K562 (cell line): ENCODE data around the gene AFG1L. TPM values are rescaled to one million over a fixed set of nuclear protein-coding genes. Genes with fewer than 3 reads are reported as not detected.
A peak's percentile ranks its signal among the peaks of the same experiment; 100 is the strongest.

Experiments used
- CREBBP ChIP-seq: IDR thresholded peaks from one replicate; pipeline ENCODE4 v1.6.1; 2012; ENCODE audit warnings: low read depth, mild to moderate bottlenecking, control low read depth, inconsistent platforms, low read length
- DNMT1 ChIP-seq: fragments of 450-650 bp; IDR thresholded peaks from 2 replicates; pipeline ENCODE4 v1.6.1; 2016; ENCODE audit warnings: antibody characterized with exemption, mild to moderate bottlenecking
- EP400 ChIP-seq: fragments of 450-650 bp; IDR thresholded peaks from 2 replicates; pipeline ENCODE4 v1.6.1; 2017; ENCODE audit warnings: antibody characterized with exemption, mild to moderate bottlenecking, moderate library complexity
- GTF2E2 ChIP-seq: fragments of 200-800 bp; sonication (Bioruptor generic); IDR thresholded peaks from 2 replicates; pipeline ENCODE4 v1.6.1; 2016; ENCODE audit warnings: missing genetic modification characterization, missing compliant biosample characterization
- IRF9 ChIP-seq: fragments of 450-650 bp; IDR thresholded peaks from 2 replicates; pipeline ENCODE4 v1.6.1; 2016; ENCODE audit warnings: missing biosample characterization, missing genetic modification characterization
- KLF13 ChIP-seq: fragments of 450-650 bp; IDR thresholded peaks from 2 replicates; pipeline ENCODE4 v1.6.1; 2016; ENCODE audit warnings: missing genetic modification characterization, low read depth, mild to moderate bottlenecking, missing compliant biosample characterization, moderate library complexity, borderline replicate concordance
- NELFE ChIP-seq: IDR thresholded peaks from 2 replicates; pipeline ENCODE4 v1.6.1; 2011; ENCODE audit warnings: mild to moderate bottlenecking; ENCODE audit not compliant: insufficient read depth, insufficient read length
- ZNF263 ChIP-seq: sonication (generic); formaldehyde crosslinking; IDR thresholded peaks from 2 replicates; pipeline ENCODE4 v1.8.0; 2022; ENCODE audit warnings: mild to moderate bottlenecking, missing genetic modification reagents, borderline replicate concordance
- polyA plus RNA-seq, 8 experiments: library from polyadenylated mRNA; depleted of rRNA in 4 of 8; stranded (reverse) in 5 of 8; unstranded in 3 of 8; fragments of >200 nt; fragmentation: Nextera tagmentation in 2 of 8; fragmentation: Illumina TruSeq in 1 of 8; extraction: Ambion mirVana in 2 of 8; extraction: Trizol in 1 of 8; gene quantifications; 2 replicates each; pipeline versions ENCODE4 v1.2.1 to v1.2.3, GENCODE V29; 2011 to 2014; ENCODE audit warnings: inconsistent platforms in 1 of 8, missing spikeins in 1 of 8
- total RNA-seq, 7 experiments: library from RNA; depleted of rRNA in 6 of 7; stranded (reverse); fragments of >200 nt in 6 of 7; fragmentation: Illumina TruSeq in 2 of 7; extraction: Trizol in 2 of 7; gene quantifications; 2 replicates each; pipeline versions ENCODE4 v1.2.1 to v1.2.3, GENCODE V29; 2011 to 2021; ENCODE audit warnings: low replicate concordance in 1 of 7
- TF ChIP-seq, protein P1 (sequence below): sonication (generic); formaldehyde crosslinking; IDR thresholded peaks from 2 replicates; pipeline ENCODE4 v1.8.1; 2022; ENCODE audit warnings: missing genetic modification reagents
- TF ChIP-seq, protein P2 (sequence below): fragments of 250-450 bp; sonication (Bioruptor Pico); IDR thresholded peaks from 2 replicates; pipeline ENCODE4 v1.5.0; 2020; ENCODE audit warnings: mild to moderate bottlenecking
- TF ChIP-seq, protein P3 (sequence below): sonication (generic); formaldehyde crosslinking; IDR thresholded peaks from 2 replicates; pipeline ENCODE4 v1.8.1; 2023; ENCODE audit warnings: mild to moderate bottlenecking, missing genetic modification reagents
- TF ChIP-seq, protein P4 (sequence below): fragments of 450-650 bp; IDR thresholded peaks from 2 replicates; pipeline ENCODE4 v1.6.1; 2014; ENCODE audit warnings: low read depth, mild to moderate bottlenecking, moderate library complexity, borderline replicate concordance

AFG1L gene
- total and polyA plus RNA-seq, 9 of the 15 experiments (the other 6 are each of a cell fraction or from before 2014, with no cell fraction given): 2.2 to 15.5 (median 5.8) TPM

DNA sequence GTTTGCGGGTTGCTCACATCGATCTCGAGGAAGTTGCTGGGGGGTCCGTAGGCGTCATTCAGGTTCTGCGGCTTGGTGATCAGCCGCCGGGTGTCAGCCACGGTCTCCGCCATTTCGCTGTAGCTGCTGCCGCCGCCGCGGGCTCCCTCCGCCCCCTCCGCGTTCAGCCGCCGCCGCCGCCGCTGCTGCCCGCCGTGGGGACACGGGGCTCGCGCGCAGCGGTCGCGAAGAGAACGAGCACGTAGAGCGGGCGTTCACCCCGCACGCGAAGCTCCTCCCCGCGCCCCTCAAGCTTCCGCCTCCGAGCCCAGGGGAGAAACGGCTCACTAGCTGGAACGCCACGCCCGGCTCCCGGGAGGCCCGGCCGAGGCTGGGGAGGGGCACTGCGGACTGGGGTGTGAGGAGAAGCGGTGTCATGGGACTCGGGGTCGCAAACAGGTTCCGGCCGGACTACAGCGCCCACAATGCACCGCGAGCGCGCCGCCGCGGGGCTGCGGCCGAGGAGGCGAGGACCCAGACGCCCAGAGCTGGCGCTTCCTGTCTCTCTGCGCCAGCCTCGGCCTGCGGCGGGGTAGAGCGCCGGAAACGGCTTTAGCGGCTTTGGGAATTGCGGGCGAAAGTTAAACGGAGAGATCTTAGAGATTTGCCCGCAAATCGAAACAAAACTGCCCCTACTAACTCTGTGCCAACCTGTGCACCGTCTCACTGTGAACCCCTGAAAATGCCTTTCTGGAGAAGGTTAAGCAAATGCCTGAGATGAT, 33.9 kb upstream of the AFG1L start, which contains the start of gene SNX3 (continued):
- TF ChIP-seq CREBBP (no peak), GTF2E2 (tag) (peak; percentile 96), ZNF263 (CRISPR knock-in tag) (no peak), DNMT1 (no peak), KLF13 (no peak), EP400 (peak; percentile 82), IRF9 (no peak), NELFE (no peak)
- TF ChIP-seq, protein P1, sequence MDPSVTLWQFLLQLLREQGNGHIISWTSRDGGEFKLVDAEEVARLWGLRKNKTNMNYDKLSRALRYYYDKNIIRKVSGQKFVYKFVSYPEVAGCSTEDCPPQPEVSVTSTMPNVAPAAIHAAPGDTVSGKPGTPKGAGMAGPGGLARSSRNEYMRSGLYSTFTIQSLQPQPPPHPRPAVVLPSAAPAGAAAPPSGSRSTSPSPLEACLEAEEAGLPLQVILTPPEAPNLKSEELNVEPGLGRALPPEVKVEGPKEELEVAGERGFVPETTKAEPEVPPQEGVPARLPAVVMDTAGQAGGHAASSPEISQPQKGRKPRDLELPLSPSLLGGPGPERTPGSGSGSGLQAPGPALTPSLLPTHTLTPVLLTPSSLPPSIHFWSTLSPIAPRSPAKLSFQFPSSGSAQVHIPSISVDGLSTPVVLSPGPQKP (CRISPR knock-in tag): no peak
- TF ChIP-seq, protein P2, sequence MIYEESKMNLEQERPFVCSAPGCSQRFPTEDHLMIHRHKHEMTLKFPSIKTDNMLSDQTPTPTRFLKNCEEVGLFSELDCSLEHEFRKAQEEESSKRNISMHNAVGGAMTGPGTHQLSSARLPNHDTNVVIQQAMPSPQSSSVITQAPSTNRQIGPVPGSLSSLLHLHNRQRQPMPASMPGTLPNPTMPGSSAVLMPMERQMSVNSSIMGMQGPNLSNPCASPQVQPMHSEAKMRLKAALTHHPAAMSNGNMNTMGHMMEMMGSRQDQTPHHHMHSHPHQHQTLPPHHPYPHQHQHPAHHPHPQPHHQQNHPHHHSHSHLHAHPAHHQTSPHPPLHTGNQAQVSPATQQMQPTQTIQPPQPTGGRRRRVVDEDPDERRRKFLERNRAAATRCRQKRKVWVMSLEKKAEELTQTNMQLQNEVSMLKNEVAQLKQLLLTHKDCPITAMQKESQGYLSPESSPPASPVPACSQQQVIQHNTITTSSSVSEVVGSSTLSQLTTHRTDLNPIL (CRISPR knock-in tag): no peak
- TF ChIP-seq, protein P3, sequence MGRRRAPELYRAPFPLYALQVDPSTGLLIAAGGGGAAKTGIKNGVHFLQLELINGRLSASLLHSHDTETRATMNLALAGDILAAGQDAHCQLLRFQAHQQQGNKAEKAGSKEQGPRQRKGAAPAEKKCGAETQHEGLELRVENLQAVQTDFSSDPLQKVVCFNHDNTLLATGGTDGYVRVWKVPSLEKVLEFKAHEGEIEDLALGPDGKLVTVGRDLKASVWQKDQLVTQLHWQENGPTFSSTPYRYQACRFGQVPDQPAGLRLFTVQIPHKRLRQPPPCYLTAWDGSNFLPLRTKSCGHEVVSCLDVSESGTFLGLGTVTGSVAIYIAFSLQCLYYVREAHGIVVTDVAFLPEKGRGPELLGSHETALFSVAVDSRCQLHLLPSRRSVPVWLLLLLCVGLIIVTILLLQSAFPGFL (CRISPR knock-in tag): no peak
- TF ChIP-seq, protein P4, sequence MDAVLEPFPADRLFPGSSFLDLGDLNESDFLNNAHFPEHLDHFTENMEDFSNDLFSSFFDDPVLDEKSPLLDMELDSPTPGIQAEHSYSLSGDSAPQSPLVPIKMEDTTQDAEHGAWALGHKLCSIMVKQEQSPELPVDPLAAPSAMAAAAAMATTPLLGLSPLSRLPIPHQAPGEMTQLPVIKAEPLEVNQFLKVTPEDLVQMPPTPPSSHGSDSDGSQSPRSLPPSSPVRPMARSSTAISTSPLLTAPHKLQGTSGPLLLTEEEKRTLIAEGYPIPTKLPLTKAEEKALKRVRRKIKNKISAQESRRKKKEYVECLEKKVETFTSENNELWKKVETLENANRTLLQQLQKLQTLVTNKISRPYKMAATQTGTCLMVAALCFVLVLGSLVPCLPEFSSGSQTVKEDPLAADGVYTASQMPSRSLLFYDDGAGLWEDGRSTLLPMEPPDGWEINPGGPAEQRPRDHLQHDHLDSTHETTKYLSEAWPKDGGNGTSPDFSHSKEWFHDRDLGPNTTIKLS: peak; percentile 84
